Stimulated activated CD8-positive, alpha-beta memory T cell treated with anti-CD3 and anti-CD28 coated beads, Interleukin-12 subunit alpha, Interleukin-12 subunit beta, amount 100 ng/mL, for 24 hours (primary cell): ENCODE results near the gene NOX4.
"Not testable (repeated sequence)": the region's sequence is repeated elsewhere in the genome, so short reads cannot be mapped to it uniquely, and the experiment has no call there.

Source experiments
- DNase-seq: peaks from one replicate; pipeline ENCODE4 v3.0.0-alpha.2; 2020; ENCODE audit errors: extremely low read depth

Gene NOX4

DNA sequence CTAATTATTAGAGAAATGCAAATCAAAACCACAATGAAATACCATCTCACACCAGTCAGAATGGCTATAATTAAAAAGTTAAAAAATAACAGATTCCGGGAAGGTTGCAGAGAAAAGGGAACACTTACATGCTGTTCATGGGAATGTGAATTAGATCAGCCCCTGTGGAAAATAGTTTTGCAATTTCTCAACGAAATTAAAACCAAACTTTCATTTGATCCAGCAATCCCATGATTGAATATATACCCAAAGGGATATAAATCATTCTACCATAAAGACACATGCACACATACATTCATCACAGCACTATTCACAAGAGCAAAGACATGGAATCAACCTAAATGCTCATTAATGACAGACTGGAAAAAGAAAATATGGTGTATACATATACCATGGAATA is 32.5 kb downstream of the NOX4 start:
- no peak for DNase-seq

DNA sequence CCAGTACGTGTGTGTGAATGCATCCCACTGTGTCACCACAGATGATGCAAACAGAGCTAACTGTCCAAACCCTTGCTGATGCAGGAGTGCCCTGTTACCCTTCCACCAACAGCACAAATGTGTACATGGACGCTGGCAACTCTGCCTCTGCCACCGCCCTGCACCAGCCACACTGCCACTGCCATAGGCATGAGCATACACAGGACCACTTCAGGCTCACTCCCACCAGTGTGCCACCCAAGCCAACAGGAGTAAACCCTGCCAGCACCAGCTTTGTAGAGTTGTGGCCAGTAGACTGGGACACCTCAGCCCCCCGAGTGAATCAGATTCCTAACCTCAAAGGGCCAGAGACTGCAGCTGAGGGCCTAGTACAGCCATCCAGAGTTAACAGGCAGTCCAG is 34.0 kb downstream of the NOX4 start:
- DNase-seq, result no peak

DNA sequence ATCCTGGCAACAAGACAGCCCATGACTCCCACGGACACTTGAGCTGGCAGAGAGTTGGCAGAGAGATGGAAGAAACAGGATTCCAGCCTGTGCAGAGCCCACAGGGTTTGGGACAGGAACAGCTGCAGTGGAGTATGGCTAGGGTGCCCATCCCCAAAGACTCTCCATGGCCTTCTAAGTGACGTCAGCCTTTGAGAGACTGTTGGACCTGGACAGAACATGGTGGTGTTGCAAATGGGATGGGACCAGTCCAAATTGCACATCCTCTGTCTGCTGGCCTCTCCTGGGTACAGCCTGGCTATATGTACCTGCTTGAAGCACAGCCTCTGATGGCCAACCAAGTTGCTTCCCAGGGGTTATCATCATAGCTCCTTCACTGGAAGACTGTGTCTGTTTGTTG is 34.5 kb downstream of the NOX4 start:
- no peak for DNase-seq

DNA sequence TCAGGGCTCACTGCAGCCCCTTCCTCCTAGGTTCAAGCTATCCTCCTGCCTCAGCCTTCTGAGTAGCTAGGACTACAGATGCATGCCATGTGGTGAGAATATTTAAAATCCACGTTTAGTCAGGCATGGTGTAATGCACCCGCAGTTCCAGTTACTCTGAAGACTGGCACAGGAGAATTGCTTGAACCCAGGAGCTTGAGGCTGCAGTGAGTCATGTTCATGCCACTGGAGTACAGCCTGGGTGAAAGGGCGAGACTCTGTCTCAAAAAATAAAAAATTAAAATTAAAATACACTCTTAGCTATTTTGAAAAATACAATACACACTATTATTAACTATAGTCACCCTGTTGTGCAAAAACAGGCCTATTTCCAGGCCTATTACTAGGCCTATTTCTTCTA is 38.4 kb downstream of the NOX4 start:
- DNase-seq, result no peak

DNA sequence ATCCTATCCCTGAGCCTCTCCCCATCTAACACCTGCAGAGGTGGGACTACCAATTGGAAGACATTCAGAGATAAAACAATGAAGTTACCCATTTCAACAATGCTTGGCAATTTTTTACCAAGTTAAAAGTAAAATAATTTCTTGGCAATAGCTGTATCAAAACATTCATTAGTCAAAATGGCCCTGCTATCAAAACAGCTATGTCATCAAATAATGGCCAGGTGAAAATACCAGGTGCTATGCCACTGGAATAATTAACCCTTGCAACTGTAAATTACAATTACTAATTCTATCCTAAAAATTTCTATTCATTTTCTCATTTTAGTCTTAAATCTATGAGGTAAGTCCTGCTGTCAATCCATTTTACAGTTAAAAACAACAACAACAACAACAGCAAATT is 43.3 kb downstream of the NOX4 start:
- no peak for DNase-seq

DNA sequence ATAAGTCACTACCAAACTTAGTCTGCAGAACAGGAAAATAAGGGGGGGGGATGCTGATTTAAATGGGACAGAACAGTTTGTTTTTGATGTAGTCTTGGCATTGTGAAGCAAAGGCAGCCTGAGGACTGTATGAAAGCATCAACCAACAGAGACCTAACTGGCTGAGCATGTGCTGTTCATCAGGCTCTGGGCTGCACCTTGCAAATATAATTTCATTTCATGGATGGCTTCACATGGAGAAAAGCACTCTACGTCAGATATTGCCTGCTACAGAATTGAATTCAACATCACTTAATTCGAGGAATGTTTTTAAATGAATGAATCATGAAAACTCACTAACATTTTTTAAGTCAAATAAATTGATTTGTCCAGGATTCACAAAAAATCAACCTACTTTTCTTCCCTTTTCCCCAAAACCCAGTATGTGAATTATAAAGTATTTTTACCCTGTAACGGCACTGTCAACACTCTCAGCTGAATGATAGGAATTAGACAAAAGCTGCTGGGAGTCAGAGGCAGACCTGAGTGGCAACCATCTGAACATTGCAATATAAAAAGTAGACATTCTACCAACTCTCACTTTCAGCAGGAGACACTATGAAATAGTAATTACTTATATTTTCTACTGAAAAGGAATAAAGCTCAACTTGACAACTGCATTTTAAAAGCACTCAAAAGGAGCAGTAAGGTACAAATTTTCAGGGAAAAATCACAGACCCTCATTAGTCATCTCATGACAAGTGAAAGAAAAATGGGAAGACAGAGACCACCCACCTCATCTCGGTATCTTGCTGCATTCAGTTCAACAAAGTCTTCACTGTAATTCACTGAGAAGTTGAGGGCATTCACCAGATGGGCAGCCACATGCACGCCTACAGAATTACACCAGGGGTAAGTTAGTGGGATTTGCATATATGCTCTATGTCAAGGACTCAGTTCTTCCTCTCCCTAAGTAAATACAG is 47.5 kb downstream of the NOX4 start:
- no peak for DNase-seq

DNA sequence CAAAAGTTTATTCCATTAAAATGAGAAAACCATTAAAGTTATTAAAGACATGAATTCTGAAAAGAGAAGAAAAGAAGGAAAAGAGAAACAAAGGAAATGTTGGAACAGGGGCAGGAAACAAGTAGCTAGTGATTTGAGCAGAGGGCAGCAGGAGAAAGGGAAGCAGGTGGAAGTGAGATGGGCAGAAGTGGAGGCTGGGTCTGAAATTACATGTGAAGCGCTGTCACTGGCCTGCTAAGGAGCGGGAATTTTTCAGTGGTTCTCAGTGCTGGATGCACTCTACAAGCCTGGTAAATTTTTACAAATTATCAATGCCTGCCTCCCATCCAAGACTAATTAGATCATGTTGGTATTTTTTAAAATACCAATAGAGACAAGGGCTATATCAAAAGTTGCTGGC is 48.4 kb downstream of the NOX4 start:
- DNase-seq, result no peak

DNA sequence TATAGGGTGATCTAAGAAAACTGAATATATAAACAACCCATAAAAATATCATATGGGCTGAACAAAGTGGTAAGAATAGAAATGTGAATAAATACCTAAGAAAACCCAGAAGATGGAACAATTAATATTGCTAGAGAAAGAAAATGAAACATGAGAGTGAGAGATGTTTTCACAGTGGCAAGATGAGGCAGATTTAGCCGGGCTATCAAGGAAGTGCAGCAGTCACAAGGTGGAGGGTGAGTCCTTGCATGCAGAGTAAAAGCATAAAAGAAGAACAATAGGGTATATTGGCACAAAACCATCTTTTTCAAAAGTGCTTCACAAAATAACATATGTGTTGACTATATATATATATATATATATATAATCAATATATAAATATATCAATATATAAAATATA is 49.6 kb downstream of the NOX4 start:
- no peak for DNase-seq

DNA sequence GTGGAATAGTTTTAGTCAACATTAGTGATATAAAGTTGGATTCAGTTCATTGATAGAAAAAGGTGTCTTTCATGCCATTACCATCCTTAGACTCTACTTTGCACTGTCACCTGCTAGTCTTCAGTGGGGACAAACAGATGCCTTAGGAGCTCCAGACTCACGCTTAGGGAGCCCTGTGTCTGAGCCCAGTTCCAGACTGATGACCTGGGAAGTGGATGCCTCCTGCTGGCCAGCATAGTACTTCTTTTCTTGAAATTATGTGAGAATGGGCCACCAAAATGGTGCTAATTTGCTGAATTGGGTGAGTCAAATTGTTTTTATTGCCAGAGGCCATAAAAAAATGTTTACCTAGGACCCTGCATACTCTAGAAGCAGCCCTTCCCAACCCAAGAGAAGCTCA is 53.9 kb downstream of the NOX4 start:
- DNase-seq, result no peak

DNA sequence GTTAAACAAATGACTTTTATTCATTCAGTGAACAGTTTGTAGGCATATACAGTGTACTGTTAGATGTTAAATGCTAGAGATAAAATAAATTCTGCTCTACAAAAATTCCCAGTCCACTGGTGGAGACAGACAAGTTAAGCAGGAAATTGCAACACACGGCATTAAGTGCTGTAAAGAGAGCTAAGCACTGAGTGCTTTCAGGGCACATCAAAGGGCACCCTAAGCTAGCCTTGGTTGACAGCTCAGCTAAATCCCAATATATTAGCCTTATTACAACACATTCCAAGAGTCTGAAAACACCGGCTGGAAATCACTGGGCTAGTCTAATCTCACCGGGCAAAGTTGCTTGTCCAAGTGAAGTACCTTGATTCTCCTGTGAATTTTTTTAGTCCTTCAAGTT is 55.1 kb downstream of the NOX4 start:
- DNase-seq, result no peak

DNA sequence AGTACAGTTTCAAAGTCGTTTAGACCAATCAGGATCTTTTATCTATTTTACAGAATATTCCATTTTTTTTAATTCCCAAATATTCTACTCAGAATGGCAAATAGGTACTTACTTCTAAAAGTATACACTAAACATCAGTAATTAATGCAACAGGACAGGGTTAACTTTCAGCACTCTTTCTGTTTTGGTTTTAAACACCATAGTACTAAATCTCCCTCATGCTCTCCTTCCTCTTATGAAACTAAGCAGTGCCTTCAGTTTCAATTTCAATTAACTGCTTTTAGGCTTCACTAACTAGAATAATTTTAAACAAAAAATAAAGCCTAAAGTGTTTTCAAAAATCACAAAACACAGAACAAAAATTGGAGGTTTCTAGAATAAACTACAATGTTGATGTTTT is 57.9 kb downstream of the NOX4 start:
- no peak for DNase-seq

DNA sequence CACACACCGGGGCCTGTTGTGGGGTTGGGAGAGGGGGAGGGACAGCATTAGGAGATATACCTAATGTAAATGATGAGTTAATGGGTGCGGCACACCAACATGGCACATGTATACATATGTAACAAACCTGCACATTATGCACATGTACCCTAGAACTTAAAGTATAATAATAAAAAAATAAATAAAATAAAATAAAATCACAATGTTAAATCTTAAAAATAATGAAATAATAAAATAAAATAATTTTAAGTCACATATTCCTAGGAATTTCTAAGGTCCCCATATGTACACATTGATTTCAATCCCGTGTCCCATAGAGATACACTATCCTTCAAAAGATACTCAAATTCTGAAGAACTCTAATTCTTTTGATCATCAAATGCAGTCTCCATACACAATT is 59.0 kb downstream of the NOX4 start:
- not testable (repeated sequence) for DNase-seq

DNA sequence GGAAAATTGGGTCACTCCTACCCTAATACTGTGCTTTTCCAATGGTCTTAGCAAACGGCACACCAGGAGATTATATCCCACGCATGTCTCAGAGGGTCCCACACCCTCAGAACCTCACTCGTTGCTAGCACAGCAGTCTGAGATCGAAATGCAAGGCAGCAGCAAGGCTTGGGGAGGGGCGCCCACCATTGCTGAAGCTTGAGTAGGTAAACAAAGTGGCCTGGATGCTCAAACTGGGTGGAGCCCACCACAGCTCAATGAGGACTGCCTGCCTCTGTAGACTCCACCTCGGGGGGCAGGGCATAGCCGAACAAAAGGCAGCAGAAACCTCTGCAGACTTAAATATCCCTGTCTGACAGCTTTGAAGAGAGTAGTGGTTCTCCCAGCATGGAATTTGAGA is 64.7 kb downstream of the NOX4 start:
- DNase-seq, result not testable (repeated sequence)

DNA sequence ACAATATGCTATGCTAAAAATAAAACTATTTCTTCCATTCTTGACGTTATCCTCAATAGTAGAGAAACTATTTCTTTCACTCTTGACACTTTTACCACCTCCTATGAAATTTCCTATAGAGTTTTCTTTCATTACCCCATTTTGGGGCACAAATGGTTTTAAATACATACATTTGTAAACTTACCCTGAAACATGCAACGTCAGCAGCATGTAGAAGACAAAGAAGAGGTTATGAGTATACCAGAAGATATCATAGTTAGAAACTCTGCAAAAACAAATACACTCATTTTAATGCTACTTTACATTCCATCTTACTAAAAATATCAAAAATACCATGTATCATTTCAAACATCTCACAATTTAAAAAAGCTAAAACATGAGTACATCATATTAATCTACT is 69.5 kb downstream of the NOX4 start:
- DNase-seq, result no peak

DNA sequence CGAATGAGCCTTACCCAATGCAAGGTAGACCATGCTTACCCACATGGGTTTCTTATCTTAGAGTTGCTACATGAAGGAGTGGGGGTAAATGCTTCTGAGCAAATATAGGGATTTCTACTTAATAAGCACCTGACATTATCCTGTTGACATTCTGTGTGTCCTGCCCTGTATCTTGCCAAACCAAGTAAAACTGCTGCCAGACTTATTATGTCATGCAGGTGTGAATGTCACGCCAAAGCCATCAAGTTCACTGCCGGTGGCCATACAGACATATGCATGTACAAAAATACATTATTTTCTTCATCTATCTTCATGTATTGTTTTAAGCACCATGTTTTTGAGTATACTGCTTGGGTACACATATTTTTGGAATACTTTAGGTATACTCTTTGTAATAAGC is 70.2 kb downstream of the NOX4 start:
- DNase-seq, result no peak

DNA sequence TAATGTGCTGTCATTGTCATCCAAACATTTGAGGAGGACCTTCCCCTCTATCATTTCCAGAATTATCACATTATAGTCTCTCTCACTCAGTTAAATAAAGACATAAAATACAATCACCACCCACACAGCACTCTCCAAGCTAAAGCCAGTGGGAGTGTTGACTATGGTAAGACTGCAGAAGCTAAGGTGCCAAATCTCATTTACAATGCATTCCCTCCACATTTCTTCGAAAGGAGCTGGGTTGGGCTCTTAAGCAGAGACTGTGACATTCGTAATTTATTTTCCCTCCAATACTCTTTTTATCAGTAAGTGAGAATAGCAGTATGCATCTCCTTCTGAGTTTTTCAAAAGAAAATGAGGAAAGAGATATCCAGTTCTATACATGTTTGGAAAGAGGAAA is 74.2 kb downstream of the NOX4 start:
- no peak for DNase-seq

DNA sequence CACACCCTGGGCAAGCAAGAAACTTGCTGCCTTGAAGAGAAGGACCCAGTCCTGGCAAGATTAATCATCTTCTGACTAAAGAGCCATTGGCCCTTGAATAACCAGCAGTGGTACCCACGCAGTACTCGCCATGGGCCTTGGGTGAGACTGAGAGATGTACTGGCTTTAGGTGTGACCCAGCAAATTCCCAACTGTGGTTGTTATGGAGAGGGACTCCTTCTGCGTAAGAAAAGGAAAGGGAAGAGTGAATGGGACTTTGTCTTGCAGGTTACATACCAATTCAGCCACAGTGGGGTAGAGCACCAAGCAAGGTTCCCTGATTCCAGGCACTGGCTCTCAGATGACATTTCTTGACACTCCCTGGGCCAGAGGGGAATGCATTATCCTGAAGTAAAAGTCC is 80.1 kb downstream of the NOX4 start:
- not testable (repeated sequence) for DNase-seq

DNA sequence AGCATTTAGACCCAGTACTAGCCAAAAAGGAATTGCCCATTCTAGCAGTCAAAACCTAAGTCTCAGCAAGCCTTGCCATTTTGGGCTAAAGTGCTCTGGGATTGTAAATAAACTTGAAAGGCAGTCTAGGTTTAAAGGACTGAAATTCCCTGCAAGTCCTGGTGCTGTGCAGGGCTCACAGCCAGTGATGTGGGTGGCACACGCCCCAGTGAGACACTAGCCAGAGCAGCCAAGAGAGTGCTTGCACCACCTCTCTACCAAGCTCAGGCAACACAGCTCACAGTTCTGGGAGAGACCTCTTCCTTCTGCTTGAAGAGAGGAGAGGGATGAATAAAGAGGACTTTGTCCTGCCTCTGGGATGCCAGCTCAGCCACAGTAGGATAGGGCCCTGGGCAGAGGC is 80.5 kb downstream of the NOX4 start:
- DNase-seq, result not testable (repeated sequence)

DNA sequence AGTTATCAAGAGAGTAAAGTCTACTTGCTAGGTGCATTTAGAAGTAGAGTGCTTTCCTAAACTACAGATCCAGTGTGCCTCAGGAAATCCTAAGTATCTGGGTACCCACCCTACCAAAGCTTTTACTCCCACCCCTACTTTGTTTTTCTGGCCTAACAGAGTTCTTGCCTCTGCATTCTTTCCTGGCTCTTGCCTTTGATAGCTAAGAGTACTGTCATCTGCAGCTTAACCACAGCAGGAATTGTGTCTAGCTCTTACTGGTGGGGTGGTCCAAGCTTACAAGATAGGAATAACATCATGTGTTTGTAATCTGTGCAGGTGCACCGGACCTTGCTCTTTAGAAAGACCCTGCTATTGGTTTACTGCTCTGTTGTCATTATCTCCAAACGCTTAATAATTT is 82.7 kb downstream of the NOX4 start:
- not testable (repeated sequence) for DNase-seq

DNA sequence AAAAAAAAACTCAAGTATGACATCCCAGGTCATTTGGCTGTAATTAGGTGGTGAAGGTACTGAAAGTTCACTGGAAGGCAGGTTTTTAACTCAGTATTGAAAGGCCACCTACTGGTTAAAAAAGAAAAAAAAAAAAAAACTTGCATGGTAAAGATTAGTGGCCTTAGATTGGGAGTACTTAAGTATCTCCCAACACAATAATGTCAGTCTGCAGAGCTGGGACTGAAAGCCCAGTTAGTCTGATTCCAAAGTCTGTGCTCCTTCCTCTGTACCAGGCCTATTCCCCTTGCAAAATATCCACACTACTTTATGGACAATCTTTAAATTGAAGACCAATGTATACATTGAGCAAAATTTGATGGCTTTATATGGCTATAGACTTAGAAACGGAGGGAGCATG is 85.5 kb downstream of the NOX4 start:
- DNase-seq, result no peak

DNA sequence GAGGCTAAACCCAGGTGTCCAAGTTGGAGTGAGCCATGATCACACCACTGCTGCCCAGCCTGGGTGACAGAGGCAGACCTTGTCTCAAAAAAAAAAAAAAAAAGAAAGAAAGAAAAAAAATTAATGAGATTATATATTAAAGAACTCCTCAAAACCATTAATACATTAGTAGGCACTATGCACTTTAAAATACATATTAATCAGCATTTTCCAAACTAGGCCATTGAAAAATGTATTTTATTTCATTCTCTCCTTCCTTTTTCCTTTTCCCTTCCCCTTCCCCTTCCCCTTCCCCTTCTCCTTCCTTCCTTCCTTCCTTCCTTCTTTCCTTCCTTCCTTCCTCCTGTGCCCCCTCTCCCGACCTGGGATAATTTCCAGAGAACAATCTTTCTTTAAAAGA is 99.5 kb downstream of the NOX4 start:
- DNase-seq, result not testable (repeated sequence)

DNA sequence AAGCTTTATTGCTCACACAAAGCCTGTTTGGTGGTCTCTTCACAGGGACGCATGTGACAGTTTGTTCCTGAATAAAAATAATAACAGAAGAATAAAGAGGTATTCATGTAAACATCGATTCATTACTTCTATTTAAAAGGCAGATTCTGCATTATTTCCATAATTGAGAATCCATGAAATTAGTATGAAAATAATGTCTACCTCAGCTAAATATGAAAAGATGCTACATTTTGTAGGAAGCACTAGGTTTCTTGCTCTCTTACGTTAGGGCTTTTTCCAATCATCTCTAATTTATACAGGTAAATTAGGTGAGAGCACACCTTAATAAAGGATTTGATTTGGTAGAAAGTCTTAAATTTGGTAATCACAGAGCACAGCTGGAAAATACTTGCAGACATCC is 103.7 kb downstream of the NOX4 start:
- not testable (repeated sequence) for DNase-seq

DNA sequence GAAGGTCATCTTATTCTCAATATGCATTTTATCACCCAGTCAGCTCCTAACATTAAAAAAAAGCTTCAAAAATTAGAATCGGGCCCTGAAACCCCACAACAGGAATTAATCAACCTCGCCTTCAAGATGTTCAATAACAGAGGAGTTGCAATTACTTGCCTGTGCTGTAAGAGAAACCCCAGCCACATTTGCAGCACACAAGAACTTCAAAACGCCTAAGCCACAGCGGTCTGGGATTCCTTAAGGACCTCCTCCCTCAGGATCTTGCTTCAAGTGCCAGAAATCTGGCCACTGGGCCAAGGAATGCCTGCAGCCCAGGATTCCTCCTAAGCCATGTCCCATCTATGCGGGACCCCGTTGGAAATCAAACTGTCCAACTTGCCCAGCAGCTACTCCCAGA is 108.2 kb downstream of the NOX4 start:
- DNase-seq, result not testable (repeated sequence)

DNA sequence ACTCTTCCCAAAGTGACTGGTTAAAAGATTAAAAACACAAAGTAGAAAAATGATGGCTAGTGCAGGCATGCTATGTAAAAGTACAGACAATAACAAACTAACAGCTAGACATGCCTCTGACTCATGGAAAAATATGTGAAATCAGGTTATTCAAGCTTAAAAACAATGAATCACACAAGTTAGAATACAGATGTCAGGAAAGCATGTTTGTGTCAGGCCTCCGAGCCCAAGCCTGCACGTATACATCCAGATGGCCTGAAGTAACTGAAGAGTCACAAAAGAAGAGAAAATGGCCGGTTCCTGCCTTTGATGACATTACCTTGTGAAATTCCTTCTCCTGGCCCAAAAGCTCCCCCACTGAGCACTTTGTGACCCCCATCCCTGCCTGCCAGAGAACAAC is 110.1 kb downstream of the NOX4 start:
- no peak for DNase-seq
